AG04449 (cell line): Measurements from ENCODE around the gene ARL4C.

Experiments
- CTCF ChIA-PET: fragments of 350-600 bp; formaldehyde crosslinking; extraction: SDS; loops from one replicate; lab custom pipeline; 2021; ENCODE audit warnings: antibody characterized with exemption; lab: Yijun Ruan, JAX
- POLR2A ChIA-PET: fragments of 400-600, 350-600 bp; formaldehyde crosslinking; extraction: SDS; loops from one replicate; lab custom pipeline; 2020; ENCODE audit warnings: antibody characterized with exemption, inconsistent platforms; lab: Yijun Ruan, JAX
- DNase-seq: peaks from one replicate; pipeline ENCODE4 v3.0.0-alpha.2; 2010; ENCODE audit warnings: low read depth, low spot score
- H3K4me3 ChIP-seq: 2 replicates; pipeline ENCODE4 v1.5.1; 2011; ENCODE audit warnings: low read depth, mild to moderate bottlenecking, control low read depth, low read length
- TF ChIP-seq, protein P1 (sequence below): IDR thresholded peaks from one replicate; pipeline ENCODE4 v1.5.1; 2011; ENCODE audit warnings: mild to moderate bottlenecking, moderate library complexity, low read length, control low read depth, inconsistent platforms; ENCODE audit not compliant: insufficient read depth; ENCODE audit errors: missing control alignments

Gene ARL4C

DNA sequence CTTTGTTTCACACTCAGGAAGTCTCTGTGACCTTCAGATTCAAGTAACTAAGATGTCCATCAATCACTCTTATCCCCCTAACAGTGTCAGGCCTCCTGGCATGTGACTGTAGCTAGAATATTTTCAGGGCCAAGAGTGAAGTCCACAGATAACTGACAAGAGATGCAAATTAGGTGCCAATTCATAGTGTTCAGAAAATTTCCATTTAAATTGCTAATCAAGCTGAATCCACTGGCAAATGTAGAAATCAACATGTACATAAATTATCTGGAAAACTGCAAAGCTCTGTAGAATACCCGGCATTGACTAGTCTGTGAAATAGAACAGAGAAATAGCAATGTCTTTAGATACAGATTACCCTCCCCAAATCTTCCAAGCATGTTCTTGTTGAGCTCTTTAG, 38.6 kb upstream of the ARL4C start:
- POLR2A ChIA-PET: interaction anchor here (0.6 kb wide), 1 partner anchor 385 kb away, joined by 3 read pairs; no protein-coding TSS in a partner anchor
- CTCF ChIA-PET: interaction anchor here (2.8 to 5.4 kb wide), 3 partner anchors 10 to 582 kb away, joined by 12 to 45 read pairs (median 13); no protein-coding TSS in a partner anchor
- TF ChIP-seq, protein P1, sequence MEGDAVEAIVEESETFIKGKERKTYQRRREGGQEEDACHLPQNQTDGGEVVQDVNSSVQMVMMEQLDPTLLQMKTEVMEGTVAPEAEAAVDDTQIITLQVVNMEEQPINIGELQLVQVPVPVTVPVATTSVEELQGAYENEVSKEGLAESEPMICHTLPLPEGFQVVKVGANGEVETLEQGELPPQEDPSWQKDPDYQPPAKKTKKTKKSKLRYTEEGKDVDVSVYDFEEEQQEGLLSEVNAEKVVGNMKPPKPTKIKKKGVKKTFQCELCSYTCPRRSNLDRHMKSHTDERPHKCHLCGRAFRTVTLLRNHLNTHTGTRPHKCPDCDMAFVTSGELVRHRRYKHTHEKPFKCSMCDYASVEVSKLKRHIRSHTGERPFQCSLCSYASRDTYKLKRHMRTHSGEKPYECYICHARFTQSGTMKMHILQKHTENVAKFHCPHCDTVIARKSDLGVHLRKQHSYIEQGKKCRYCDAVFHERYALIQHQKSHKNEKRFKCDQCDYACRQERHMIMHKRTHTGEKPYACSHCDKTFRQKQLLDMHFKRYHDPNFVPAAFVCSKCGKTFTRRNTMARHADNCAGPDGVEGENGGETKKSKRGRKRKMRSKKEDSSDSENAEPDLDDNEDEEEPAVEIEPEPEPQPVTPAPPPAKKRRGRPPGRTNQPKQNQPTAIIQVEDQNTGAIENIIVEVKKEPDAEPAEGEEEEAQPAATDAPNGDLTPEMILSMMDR: no peak
- no peak overlapping the region for H3K4me3 ChIP-seq
- DNase-seq: no peak

DNA sequence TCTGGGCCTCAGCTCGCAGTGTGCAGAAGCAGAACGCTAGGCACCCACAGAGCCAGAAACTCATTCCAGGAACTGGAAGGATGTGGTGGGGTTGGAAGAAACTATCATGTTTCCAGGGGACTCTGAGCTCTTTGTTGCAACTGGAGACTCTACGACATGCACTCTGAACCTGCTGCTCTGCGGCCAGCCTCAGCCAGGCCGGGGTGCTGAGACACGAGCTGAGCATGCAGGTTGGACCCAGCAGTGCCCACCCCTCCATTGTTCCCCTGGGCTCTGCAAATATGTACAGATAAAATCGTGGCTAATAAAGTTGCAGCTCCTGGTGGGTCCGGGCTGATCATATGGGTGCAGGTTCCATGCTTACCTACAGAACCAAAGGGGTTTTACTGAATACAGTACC, 37.6 kb upstream of the ARL4C start:
- POLR2A ChIA-PET: no interaction called here
- DNase-seq: no peak
- CTCF ChIA-PET: interaction anchor here (1.1 to 5.4 kb wide), 3 partner anchors 10 to 582 kb away, joined by 4 to 45 read pairs (median 12); no protein-coding TSS in a partner anchor
- no peak overlapping the region for H3K4me3 ChIP-seq
- TF ChIP-seq, protein P1: no peak

DNA sequence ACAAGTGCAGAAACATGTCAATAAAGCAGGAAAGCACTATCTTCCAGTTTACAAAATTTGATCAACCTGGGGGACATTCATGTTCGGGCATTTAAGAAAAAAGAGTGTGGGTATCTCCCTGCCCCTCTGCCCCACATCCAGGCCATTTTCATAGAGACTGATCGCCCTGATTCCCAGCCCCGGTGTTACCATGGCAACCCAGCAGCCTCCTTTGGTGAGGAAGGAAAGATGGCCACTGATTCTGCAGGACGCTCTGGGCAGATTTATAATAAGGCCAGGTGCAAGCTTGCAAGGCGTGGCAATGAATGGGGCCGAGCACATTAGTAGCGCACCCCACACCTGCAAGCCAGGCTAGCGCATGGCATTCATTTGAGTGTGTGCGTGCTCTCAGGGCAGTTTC, 36.7 kb upstream of the ARL4C start:
- DNase-seq: no peak
- ChIA-PET CTCF (interaction anchor here (1.1 to 5.4 kb wide), 3 partner anchors 11 to 583 kb away, joined by 4 to 45 read pairs (median 12); no protein-coding TSS in a partner anchor), POLR2A (no interaction called here)
- TF ChIP-seq, protein P1: no peak
- H3K4me3 ChIP-seq: no peak overlapping the region

DNA sequence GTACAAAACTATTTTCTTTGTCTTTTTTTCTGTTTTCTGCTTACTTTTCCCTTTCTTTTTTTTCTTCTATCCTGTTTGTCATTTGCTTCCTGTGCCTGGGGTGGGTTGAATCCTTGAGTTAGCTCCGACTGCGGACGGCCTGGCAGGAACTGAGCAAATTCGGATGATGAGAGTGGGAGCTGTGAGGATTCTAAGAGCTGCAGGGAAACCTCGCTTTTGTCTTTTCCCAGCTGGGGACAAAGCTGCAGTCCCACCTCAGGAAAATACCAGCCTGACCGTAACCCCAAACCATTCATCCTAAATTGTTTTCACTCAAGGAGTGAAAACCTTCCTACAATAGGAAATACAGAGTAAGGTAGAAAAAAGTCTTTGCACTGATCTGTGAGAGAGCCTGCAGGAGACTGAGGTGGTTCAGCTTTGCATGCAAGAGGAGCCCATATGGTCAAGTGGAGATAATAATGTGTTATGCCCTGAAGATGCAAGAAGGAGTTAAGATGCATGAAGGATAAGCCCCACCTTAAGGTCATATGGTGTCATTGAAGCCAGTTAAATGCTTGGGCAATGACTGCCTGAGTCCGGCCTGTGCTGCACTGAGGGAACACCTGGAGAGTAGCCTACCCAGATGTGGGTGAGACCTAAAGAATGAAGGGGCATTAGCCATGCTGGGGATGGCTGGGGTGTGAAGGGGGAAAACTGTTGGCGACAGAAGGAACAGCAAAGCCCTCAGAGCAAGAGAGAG, 31.7 kb upstream of the ARL4C start:
- no peak overlapping the region for H3K4me3 ChIP-seq
- TF ChIP-seq, protein P1: no peak
- ChIA-PET POLR2A (no interaction called here), CTCF (interaction anchor here (3.3 kb wide), 1 partner anchor 17 kb away, joined by 23 read pairs; no protein-coding TSS in a partner anchor)
- no peak for DNase-seq

DNA sequence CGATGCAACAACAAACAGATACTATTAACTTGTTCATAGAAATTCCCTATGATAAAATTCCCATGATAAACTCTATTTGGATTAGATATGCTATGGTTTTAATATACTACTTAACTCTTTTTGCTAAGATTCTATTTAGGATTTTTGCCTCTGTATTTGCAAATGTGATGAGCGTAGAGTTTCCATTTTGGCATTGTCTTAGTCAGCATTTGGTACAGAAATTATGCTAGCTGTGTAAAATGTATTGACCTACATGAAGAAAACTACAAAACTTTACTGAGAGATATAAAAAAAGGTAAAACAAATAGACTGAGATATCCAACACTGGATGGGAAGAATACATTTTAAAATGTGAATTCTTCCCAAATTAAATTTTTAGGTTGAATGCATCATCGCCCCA, 29.8 kb upstream of the ARL4C start:
- TF ChIP-seq, protein P1: no peak
- ChIA-PET POLR2A (no interaction called here), CTCF (interaction anchor here (1.3 kb wide), 1 partner anchor 19 kb away, joined by 6 read pairs; no protein-coding TSS in a partner anchor)
- no peak overlapping the region for H3K4me3 ChIP-seq
- no peak for DNase-seq

DNA sequence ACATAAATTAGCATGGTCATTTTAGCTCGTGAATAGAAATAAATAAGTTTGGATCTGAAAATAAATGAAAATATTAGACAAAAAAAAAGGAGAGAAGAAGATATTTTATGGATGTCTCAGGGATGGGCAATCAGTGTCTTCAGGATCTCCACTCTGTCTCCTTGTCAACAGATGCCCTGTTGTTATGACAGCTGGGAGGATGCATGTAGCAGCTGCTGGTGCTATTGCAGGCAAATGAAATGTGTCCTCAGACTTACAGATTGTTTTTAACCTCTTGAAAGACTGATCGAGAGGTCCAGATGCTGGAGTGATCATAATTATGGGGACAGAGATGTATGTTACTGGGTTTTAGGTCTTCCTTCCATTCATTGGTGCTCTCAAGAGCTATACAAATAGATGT, 24.7 kb upstream of the ARL4C start:
- CTCF ChIA-PET: interaction anchor here (1.3 kb wide), 1 partner anchor 24 kb away, joined by 8 read pairs; no protein-coding TSS in a partner anchor
- TF ChIP-seq, protein P1: no peak
- no peak overlapping the region for H3K4me3 ChIP-seq
- no peak for DNase-seq
- POLR2A ChIA-PET: no interaction called here
